ENCODE data around the gene FANCE.
A peak's percentile ranks its signal among the peaks of the same experiment; 100 is the strongest.
"Not testable (repeated sequence)": the region's sequence is repeated elsewhere in the genome, so short reads cannot be mapped to it uniquely, and the experiment has no call there.

Gene FANCE

GRCh38 chr6:35432702-35433101, 19.4 kb upstream of the FANCE start:
- not testable (repeated sequence) for DNase-seq

- DNase-seq = no peak
These were observed 16.9 kb upstream of the FANCE start for GRCh38 chr6:35435074-35435837.

- no peak for DNase-seq
These were observed 15.9 kb upstream of the FANCE start for GRCh38 chr6:35436071-35436857.

GRCh38 chr6:35438378-35439065, 13.6 kb upstream of the FANCE start:
- not testable (repeated sequence) for DNase-seq

GRCh38 chr6:35439308-35439707, 12.8 kb upstream of the FANCE start:
- no peak for DNase-seq

GRCh38 chr6:35441205-35441604, 10.9 kb upstream of the FANCE start:
- no peak for DNase-seq

GRCh38 chr6:35441642-35442041, 10.5 kb upstream of the FANCE start:
- DNase-seq = no peak

- DNase-seq = no peak
These were observed 9.4 kb upstream of the FANCE start for GRCh38 chr6:35442693-35443092.

GRCh38 chr6:35443341-35444030, 8.7 kb upstream of the FANCE start:
- DNase-seq = no peak

- peak; percentile 49 for DNase-seq
These were observed 6.4 kb upstream of the FANCE start for GRCh38 chr6:35445691-35446090.

- DNase-seq = no peak
These were observed 3.9 kb upstream of the FANCE start for GRCh38 chr6:35448191-35448590.

- DNase-seq = peak; percentile 81
These were observed 2.8 kb upstream of the FANCE start for GRCh38 chr6:35449287-35449881.

- DNase-seq = no peak
These were observed 570 bp upstream of the FANCE start for GRCh38 chr6:35451354-35452182.

GRCh38 chr6:35453236-35453635, 1.1 kb downstream of the FANCE start:
- DNase-seq = no peak

- no peak for DNase-seq
These were observed 2.4 kb downstream of the FANCE start for GRCh38 chr6:35454391-35455110.

GRCh38 chr6:35457907-35458306, 5.8 kb downstream of the FANCE start:
- DNase-seq = no peak

GRCh38 chr6:35461270-35461669, 9.1 kb downstream of the FANCE start:
- no peak for DNase-seq

- no peak for DNase-seq
These were observed 11.2 kb downstream of the FANCE start for GRCh38 chr6:35463292-35463691.

- DNase-seq = no peak
These were observed 13.5 kb downstream of the FANCE start for GRCh38 chr6:35465646-35466045.

GRCh38 chr6:35468181-35468979, 16.2 kb downstream of the FANCE start, which contains the start of gene RPL10A:
Gene RPL10A (plus strand): TSS chr6:35468401. CDS start chr6:35468435, 34 bp downstream.
- peak; percentile 98 for DNase-seq
